HG02973 (cell line): ENCODE measurements around the gene SH3BP5.

Experiments
- ATAC-seq: cut with Tn5 transposase; IDR thresholded peaks from one replicate; pipeline ENCODE4 v1.9.1; 2021; ENCODE audit warnings: moderate library complexity; ENCODE audit not compliant: unreplicated experiment

Gene SH3BP5

GRCh38 chr3:15347737-15348110 lies 15.3 kb upstream of the SH3BP5 start:
- no peak for ATAC-seq

- ATAC-seq, result no peak
These were observed 14.8 kb upstream of the SH3BP5 start for GRCh38 chr3:15347063-15347736.

- no peak for ATAC-seq
These were observed 14.1 kb upstream of the SH3BP5 start for GRCh38 chr3:15346516-15346915.

- ATAC-seq, result peak; percentile 91
These were observed 13.3 kb upstream of the SH3BP5 start for GRCh38 chr3:15345608-15346137.

- peak; percentile 30 for ATAC-seq
These were observed 12.8 kb upstream of the SH3BP5 start for GRCh38 chr3:15345066-15345607.

GRCh38 chr3:15342945-15343344 lies 10.6 kb upstream of the SH3BP5 start:
- no peak for ATAC-seq

- no peak for ATAC-seq
These were observed 9.9 kb upstream of the SH3BP5 start for GRCh38 chr3:15342246-15342645.

GRCh38 chr3:15341030-15341726 lies 8.8 kb upstream of the SH3BP5 start:
- no peak for ATAC-seq

- no peak for ATAC-seq
These were observed 7.4 kb upstream of the SH3BP5 start for GRCh38 chr3:15339786-15340215.

- ATAC-seq, result no peak
These were observed 6.6 kb upstream of the SH3BP5 start for GRCh38 chr3:15339001-15339400.

GRCh38 chr3:15337963-15338362 lies 5.6 kb upstream of the SH3BP5 start:
- ATAC-seq, result no peak

- ATAC-seq, result no peak
These were observed 3.7 kb upstream of the SH3BP5 start for GRCh38 chr3:15336057-15336456.

GRCh38 chr3:15333956-15334263 lies 1.5 kb upstream of the SH3BP5 start:
- no peak for ATAC-seq

- ATAC-seq, result no peak
These were observed 941 bp upstream of the SH3BP5 start for GRCh38 chr3:15333099-15333955.

GRCh38 chr3:15331606-15332404 lies 581 bp downstream of the SH3BP5 start:
- peak; percentile 36 for ATAC-seq

GRCh38 chr3:15331072-15331605 lies 1.2 kb downstream of the SH3BP5 start:
- ATAC-seq, result no peak

GRCh38 chr3:15330031-15330596 lies 2.3 kb downstream of the SH3BP5 start:
- no peak for ATAC-seq

GRCh38 chr3:15329046-15330005 lies 3.1 kb downstream of the SH3BP5 start:
- ATAC-seq, result no peak

- no peak for ATAC-seq
These were observed 4.4 kb downstream of the SH3BP5 start for GRCh38 chr3:15327941-15328340.
